ENCODE results near the gene GJB5.

- TF ChIP-seq CTCF (IDR thresholded peaks at IDR 0.05 in 2 of 3, conservative IDR thresholded peaks at IDR 0.05 in 1 of 3; ENCODE audit: insufficient read depth in 2 of 3, low read depth in 1 of 3, low read length in 3 of 3) (no peak), RBM39 (optimal IDR thresholded peaks at IDR 0.05; ENCODE audit: low read depth, low read length) (no peak), MAX (CRISPR knock-in tag; IDR thresholded peaks at IDR 0.05) (no peak), ZZZ3 (IDR thresholded peaks at IDR 0.05) (no peak), SIX5 (IDR thresholded peaks at IDR 0.05; ENCODE audit: borderline replicate concordance in 1 of 2, insufficient read depth in 1 of 2, low read depth in 1 of 2, low read length in 2 of 2) (no peak), SIN3A (IDR thresholded peaks at IDR 0.05; ENCODE audit: borderline replicate concordance in 2 of 2, control insufficient read depth in 1 of 2, low read depth in 2 of 2, low read length in 2 of 2) (no peak)
Observed at GRCh38 chr1:34800214-34800613, 45.4 kb downstream of the GJB5 start.

All from K562 (cell line).